CD1c-positive myeloid dendritic cell (primary cell): ENCODE data around the gene SERPIND1.

ENCODE experiments used
- DNase-seq: peaks from one replicate; pipeline ENCODE4 v3.0.0-alpha.2; 2016; ENCODE audit errors: extremely low spot score

The SERPIND1 gene

DNA sequence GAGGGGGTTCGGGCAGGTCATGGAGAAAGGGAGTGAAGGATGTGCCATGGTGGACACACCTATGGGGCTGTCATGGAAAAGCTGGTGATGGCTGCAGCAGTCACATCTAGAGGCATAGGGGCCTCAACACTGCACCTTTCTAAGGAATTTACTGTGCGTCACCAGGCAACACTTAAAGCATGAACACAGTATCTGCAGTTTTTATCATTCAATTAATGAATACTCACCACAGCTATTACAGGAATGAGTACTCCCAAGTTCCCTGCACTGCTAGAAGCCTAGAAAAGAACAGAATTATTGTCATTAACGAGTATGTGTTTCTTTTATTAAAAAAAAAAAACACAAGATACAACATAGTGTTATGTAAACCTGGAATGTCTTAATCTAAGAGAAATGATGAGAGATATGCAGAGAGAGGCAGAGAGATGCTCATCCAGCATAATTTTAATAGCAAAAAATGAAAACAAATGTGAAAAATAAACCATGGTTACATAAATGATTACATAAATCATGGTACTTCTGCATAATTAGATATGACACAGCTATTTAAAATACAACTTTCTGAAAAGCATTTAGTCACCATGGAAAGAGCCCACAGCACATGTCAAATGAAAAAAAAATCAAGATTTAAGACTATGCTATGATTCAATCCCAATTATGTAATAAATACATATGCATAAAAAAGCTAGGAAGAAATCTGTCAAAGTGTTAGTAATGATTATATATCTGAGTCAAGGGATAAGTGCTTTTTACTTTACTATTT lies 19.2 kb downstream of the SERPIND1 start:
- no peak for DNase-seq

DNA sequence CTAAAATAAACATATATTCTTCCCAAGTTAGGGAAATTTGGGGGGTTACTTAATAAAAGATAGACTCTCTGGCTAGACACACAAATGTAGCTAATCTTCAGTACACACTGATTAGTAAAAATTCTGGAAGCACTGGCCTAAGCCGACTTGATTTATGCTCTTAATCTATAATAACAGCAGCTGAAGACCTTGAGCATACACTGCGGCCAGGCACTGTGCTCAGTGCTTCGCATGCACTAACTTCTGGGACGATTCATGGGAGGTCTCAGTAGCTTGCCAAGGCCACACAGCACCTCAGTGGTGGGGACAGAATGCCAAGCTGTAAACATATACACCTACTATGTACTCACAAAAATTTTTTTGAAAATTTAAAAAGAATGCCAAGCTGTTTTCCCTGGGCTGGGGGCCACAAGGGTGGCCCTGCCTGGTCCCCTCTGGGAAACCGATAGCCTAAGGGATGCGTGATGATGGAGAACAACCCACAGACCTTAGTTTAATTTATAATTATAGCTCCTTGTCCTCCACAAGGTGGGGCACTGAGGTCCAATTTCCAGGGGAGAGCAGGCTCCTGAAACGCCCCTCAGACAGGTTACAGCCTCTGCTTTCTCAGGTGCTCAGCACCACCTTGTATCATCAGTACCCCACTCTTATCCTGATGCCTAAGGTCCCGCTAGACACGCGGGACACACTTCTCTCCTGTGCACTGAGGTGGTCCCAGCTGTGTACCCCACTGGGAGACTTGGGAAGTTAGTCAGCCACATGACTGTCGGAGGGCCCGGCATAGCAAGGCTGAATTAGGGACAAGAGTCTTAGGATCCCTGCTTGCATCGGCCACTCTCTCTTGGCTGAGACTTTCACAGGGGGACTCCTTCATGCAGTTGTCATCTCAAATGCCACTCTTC lies 20.1 kb downstream of the SERPIND1 start:
- DNase-seq = no peak

DNA sequence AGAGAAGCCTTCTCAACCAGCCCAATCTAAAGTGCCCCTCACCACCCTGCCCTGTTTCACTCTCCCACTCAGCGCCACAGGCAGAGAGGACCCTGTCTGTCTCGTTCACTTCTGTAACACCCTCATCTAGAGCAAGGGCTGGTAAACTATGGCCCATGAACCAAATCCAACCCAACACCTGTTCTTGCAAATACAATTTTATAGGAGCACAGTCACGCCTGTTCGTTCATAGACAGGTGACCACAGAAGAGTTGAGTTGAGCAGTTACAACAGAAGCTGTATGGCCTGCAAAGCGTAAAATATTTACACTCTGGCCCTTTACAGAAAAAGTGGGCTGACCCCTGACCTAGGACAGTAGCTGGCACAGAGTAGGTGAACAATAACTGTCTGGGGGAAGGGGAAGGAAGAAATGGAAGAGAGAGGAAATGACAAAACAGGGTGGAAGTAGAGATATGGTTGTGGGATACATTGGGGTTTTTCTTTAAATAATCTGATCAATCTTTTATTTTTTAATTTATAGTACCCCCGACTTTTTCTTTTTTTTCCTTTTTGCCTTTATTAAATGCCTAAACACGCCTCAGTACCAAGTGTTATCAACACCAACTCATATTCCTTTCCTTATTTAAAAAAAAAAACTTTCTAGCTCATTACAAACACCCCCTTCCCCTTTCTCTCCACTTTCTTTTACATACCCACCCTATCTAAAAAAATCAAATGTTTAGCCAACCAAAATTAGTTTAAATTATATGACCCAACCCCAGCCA lies 20.9 kb downstream of the SERPIND1 start:
- no peak for DNase-seq

DNA sequence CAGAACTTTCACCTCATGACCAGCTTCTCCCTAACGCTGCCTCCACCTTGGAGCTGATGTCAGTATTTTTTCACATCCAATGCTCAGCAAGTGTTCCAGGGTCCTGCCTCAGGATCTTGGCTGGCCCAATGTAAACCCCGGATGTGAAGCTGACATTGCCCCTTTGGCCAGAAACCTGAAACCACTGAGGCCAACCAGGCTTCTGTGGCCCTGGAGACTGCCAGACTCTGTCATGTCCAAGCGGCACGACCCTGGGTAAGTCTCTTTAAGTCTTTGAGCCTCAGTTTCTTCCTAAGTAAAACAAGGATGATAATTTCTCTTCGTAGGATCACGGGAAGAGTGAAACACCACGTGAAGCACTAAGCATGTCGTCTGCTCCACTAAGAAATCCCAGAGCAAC lies 22.8 kb downstream of the SERPIND1 start:
- no peak for DNase-seq

DNA sequence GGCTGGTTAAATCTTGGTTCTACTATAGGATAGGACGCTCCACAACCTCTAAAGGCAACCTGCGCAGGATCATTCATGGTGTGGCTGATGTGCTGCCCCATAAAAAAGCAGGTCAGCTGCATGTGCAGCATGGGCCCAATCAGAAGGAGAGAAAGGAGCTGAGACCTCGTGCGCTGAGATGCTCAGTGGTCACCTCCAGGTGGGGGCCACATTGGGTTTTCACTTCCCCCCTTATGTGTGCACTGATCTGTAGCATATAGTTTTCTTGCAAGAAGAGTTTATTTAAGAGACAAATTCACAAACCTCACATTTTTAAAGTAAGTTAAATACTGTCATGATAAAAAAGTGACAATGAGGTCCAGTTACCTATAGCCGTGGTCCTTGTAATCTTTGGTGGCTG lies 24.3 kb downstream of the SERPIND1 start:
- no peak for DNase-seq

DNA sequence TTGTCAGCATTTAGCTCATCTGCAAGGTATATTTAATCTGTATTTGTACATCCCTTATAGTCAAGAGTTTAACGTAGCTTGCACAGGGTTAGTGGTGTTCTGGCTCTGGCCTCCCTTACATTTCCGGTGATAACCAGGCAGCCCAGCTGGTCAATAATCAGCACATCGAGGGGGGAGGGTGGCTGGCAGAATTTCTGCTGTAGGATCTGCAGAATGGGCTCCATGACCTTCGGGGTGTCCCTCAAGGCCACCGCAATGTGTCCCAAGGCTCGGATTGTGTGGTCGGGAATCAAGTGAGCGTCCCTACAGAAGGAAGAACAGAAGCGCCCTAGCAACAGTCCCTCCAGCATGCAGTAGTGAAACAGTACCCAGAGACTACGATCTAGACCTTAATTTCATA lies 25.1 kb downstream of the SERPIND1 start:
- no peak for DNase-seq

DNA sequence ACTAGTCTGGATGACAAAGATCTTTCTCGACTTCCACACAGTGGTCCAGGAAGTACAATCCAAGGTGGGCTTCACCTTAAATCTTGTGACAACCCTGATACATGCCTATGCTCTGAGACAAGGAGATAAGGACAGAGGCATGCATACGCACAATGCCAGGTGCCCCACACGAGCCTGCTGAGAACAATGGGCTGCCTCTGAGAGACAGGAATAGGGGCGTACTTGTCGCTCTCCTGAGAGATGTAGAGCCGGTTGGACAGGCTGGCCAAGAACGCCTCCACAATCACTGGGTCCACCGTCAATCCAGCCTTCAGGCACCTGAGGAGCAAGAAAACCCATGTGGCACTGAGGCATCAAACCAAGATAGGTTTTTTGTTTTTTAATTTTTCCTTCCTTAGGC lies 25.5 kb downstream of the SERPIND1 start:
- DNase-seq = no peak

DNA sequence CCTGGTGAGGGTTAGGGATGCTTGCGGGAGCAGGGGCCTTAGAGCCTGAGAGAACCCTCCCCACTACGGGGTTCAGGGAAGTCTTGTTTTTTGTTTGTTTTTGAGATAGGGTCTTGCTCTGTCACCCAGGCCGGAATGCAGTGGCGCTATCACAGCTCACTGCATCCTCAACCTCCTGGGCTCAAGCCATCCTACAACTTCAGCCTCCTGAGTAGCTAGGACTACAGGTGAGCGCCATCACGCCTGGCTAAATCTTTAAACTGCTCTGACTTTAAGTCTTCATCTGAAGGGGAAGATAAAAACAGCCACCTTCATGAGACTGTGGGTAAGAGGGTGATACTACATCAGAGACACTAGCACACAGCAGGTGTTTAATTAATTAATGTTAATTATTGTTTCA lies 28.5 kb downstream of the SERPIND1 start:
- DNase-seq = no peak

DNA sequence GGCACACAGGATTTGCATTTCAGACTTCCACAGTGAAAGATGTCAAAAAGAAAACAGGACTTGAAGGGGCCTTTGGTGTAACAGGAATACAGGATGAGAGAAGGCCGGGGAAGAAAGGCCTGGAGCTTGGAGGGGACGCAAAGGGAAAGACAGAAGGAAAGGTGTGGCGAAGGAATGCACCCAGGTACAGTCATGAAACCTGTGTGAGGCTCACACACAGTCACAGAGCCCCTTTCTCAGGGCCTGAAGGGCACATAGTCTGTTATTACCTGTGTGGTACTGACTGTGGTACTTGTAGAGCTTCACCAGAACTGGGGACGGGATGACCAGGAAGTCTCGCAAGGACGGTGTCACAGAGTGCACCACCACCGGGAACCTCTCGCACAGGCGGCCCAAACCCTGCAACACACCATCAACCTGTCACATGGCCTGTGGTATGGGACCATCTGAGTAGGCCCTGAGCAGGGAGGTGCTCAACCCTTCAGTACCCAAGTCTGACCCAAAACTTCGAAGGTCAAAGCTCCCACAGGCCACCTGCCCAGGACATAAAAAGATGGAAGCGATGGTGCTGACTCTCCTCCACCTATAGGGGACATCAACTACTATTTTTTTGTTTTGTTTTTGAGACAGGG lies 29.1 kb downstream of the SERPIND1 start:
- DNase-seq = no peak

DNA sequence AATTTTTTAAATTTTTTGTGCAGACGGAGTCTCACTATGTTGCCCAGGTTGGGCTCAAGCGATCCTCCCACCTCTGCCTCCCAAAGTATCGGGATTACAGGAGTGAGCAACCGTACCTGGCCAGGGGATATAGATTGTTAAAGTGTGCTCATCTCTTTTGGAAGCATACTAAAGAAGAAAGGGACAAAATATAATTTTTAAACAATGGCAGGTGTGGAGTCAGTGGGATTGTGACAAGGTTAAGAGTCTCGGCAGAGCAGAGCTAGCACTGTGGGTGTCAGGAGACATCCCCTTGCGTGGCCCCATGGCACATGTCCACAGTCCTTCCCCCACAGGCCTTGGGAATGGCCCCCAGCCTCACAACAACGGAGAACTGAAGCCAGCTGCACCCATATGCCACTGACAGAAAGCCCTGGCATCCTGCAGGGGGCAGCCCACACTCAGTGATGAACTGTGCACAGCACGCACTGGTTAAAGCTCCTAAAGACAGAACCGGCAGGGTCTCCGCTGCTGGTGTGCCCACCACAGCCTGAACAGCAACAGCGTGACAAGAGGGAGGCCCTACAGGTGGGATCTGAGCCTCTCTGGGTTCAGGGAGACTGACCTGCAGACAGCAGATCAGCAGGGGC lies 29.9 kb downstream of the SERPIND1 start:
- peak; percentile 5 for DNase-seq

DNA sequence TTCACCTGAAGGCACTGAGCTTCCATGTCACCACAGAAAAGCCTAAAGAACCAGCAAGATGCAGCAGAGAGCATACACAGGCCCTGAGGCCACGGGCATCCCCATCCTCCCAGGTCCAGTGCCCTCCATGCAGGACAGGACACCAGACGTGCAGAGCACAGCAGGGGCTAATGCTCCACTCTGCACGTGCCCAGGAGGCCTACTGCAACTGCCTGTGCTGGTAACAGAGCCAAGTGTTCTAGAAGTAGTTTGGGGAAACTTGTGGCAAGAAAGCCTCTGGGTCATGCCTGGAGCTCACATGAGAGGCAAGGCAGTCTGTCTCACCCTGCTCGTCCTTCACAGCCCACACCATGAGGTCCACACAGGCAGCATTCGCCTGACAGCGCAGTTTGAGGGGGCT lies 30.7 kb downstream of the SERPIND1 start:
- no peak for DNase-seq

DNA sequence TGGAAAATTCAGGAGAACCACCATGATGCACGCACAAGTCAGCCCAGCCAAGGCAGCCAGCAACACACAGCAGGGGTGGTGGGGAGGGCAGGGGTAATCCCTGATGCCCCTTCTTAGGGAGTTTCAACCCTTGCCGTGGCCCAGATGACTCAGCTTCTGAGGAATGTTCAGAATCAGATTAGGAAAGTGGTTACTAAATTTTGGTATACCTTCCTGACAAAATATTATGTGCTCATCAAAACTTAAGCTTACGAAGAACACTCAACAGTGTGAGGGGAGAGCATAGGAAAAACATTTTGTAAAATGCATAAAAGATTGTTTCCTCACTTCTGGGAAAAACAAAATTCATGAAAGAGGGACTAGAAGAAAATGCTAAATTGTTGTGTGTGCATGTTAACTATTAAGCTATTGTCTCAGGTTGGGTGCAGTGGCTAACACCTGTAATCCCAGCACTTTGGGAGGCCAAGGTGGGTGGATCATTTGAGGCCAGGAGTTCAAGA lies 32.1 kb downstream of the SERPIND1 start:
- no peak for DNase-seq

DNA sequence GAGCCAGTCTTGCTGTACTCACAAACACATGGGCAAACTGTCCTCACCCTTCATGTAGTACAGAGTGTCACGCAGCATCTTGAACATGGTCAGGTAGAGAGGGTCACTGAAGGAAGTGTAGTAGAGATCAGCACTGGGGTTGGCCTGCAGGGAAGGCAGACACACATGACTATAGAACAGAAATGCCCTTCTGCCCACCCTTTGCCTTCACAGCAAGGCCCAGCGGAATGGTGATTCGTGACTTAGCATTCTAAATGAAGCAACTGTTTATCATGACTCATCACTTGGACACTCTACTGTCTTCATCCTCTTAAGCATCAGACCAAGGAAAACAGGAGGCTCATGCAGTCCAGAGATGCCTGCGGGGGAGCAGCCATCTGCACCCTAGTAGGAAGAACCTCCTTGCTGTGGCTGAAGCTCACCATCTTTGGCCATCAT lies 33.4 kb downstream of the SERPIND1 start:
- DNase-seq = no peak

DNA sequence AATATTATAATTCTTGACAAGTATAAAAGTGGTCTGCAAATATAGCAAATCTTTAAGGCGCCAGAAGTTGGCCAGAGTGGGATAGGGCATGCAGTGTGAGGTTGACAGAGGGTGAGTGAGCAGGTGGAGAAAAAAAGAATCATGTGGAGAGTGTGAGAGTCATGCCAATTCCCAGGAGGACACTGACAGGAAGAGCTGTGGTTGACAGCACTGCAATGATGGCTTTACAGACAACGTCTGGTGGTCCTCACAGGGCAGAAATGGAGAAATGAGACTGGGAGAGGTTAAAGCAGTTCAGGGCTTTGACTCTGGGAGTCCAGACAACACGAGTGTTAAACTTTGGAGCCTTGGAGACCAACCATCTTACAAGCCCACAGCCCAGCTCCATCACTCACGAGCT lies 34.9 kb downstream of the SERPIND1 start:
- no peak for DNase-seq

DNA sequence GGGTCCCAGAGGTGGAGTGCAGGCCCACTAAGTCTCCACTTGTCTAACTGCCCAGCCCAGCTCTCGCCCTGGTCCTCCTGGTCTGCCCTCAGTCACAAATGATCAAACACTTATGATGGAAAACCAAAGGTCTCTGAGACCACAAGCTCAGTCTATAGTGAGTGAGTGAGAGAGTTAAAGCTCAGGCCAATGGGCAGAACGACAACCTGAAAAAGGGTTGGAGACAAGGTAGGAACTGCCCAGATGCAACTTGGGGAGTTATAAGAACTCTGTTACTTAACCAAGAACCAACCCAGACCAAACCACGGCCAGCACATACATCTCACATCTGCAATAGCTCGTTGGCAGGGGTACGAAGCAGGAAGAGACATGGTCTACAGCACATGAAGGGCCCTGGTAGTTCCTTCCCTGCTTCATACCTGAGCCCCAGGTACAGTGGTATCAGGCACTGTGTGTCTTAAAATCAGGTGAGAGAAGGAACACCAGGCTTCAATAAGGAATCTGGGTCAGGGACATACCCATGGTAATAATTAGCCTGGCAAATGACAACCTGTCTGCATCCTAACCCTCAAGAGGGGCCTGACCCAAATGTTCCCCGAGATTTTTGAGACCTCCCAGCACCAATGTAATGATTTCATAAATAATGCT lies 35.7 kb downstream of the SERPIND1 start:
- DNase-seq = no peak

DNA sequence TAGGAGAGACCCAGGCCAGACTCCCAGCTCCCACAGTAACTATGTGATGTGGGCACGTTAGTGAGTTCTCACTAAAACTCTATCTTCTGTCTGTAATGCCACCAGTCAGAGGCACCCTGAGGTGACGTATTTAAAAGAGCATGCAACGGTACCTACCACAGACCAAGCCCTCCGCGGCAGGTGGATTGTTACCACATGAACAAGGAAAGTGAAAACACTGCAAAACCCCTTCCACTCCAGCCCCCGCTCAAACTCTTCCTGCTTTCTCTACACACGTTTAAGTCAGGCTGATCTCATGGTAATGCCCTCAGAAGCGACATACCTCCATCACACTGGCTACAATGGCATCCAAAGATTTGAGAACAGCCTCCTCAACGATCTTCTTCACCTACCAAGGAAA lies 36.7 kb downstream of the SERPIND1 start:
- no peak for DNase-seq

DNA sequence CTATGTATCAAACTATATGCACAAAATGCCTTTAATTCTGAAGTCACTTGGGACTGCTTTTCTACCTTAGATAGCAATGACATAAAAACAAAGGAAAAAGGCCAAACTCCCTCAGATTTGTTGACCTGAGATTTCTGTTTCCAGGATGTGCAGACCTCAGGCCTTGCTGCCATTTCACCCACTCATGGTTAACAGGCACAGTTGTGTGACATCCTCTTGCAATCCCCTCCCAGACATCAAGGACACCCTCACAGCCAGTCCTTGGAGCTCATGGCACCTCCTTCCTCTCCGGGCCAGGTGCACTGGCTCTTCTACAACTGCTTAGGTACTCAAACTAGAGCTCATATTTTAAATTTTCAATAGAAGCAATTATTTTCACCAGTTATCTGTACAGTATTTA lies 37.3 kb downstream of the SERPIND1 start:
- DNase-seq = no peak

DNA sequence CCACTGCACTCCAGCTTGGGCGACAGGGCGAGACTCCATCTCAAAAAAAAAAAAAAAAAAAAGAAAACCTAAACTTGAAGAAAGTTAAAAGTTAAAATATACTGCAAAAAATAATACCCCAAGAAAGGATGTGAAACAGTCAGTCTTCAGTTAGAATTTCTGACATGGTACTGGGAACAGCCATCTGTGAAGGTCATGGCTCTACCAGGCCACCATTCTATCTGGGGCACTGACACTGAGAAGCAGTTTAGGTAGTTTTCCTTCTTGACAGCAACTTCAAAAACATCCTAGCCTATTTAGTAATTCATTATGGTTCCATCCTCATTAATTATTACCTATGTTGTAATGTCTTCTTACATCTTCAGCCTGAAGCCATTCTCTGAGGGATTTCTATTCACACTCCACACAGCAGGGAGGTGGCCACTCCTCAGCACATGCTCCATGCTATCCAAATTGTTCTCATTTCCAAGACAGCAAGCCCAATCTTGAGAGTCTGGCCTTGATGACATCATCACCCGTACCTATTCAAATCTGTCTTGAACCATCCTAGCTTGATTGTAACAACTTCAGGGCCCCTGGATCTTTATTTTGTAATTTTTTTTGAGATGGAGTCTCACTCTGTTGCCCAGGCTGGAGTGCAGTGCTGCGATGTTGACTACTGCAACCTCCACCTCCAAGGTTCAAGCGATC lies 38.2 kb downstream of the SERPIND1 start:
- no peak for DNase-seq

DNA sequence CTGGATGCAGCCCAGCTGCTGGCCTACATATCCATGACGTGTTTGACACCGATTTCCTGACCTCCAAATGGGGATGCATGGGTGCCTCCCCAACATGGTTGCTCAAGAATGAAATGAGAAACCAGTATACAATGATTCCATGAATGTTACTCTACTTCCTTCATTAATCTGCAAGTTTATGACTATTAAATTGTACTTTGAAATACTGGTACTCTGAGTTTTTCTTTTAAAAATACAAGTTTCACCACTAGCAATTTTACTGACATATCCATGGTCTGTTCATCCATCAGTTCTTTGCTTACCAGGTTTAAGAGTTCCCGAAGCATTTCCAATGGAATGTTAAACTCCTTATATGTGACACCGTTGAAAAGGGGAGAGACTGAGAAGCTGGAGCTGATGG lies 39.1 kb downstream of the SERPIND1 start:
- no peak for DNase-seq

DNA sequence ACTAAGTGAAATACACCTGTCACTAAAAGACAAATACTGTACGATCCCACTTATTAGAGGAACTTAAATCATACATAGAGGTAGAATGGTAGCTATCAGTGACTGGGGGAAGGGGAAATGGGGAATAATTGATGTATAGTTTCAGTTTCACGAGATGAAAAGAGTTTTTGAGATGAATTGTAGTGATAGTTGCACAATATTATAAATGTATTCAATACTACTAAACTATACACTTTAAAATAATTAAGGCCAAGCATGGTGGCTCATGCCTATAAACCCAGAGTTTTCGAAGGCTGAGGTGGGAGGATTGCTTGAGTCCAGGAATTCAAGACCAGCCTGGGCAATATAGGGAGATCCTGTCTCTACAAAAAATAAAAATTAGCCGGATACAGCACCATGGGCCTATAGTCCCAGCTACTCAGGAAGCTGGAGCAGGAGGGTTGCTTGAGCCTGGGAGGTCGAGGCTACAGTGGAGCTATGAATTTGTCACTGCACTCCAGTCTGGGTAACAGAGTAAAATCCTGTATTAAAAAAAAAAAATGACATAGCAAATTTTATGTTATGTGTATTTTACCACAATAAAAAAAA lies 40.4 kb downstream of the SERPIND1 start:
- DNase-seq = no peak
